ENCODE data around the gene MAP3K8.

DNA sequence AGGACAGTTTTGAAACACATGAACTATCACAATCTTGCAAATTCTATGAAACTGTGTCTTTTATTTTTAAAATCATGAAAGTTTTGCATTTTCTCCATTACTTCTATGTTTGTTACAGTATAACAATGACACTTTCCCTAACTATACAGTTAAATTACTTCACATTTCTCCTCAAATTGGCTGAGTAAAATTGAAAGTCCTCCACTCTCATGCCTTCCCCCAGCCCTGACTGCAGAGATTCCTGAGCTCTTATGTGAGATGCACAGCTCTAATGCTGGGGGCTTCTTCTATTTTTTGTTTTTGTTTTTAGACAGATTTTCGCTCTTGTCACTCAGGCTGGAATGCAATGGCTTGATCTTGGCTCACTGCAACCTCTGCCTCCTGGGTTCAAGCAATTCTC is 22.7 kb upstream of the MAP3K8 start:
- TF ChIP-seq EZH2 (IDR thresholded peaks at IDR 0.05; ENCODE audit: borderline replicate concordance, low read length) = no peak
- TF ChIP-seq, protein P1, sequence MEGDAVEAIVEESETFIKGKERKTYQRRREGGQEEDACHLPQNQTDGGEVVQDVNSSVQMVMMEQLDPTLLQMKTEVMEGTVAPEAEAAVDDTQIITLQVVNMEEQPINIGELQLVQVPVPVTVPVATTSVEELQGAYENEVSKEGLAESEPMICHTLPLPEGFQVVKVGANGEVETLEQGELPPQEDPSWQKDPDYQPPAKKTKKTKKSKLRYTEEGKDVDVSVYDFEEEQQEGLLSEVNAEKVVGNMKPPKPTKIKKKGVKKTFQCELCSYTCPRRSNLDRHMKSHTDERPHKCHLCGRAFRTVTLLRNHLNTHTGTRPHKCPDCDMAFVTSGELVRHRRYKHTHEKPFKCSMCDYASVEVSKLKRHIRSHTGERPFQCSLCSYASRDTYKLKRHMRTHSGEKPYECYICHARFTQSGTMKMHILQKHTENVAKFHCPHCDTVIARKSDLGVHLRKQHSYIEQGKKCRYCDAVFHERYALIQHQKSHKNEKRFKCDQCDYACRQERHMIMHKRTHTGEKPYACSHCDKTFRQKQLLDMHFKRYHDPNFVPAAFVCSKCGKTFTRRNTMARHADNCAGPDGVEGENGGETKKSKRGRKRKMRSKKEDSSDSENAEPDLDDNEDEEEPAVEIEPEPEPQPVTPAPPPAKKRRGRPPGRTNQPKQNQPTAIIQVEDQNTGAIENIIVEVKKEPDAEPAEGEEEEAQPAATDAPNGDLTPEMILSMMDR (conservative IDR thresholded peaks at IDR 0.05 in 1 of 2, IDR thresholded peaks at IDR 0.05 in 1 of 2; ENCODE audit: extremely low read depth in 1 of 2, insufficient read depth in 1 of 2, low read depth in 1 of 2, low read length in 2 of 2) = no peak

All from mammary epithelial cell (primary cell).